ENCODE measurements around the gene SRGAP2C. TPM values are rescaled to one million over a fixed set of nuclear protein-coding genes. Genes with fewer than 3 reads are reported as not detected.
"Not testable (repeated sequence)": the region's sequence is repeated elsewhere in the genome, so short reads cannot be mapped to it uniquely, and the experiment has no call there.

SRGAP2C gene
- polyA plus RNA-seq, 1 experiment: 9.4 TPM

DNA sequence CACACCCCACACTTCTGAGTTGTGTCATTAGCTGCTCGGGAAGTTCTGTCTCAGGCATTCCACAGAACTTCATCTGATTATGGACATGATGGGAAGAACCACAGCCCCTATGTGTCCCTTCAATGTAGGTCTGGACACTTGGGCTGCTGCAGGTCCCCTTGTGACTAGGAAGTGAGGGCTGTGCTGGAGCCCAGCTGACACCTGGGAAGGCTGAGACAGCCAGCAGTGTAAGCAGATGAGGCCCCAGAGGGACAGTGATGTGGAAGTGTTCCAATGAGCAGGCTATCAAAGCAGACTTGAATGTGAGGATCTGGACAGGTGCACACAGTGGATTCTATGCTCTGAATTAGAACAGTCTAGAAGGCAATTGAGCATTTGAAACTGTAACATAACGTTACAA is 239.2 kb downstream of the SRGAP2C start:
- H3K27me3 ChIP-seq (ENCODE audit: control insufficient read depth, insufficient read depth, low read length); H3K27ac ChIP-seq (ENCODE audit: low read depth, low read length); POLR2A ChIA-PET; CTCF ChIA-PET; H3K9me3 ChIP-seq (ENCODE audit: control insufficient read depth, insufficient read depth, low read length); DNase-seq (ENCODE audit: low read depth, low spot score); H3K4me3 ChIP-seq (ENCODE audit: low read depth, low read length): not testable (repeated sequence)

DNA sequence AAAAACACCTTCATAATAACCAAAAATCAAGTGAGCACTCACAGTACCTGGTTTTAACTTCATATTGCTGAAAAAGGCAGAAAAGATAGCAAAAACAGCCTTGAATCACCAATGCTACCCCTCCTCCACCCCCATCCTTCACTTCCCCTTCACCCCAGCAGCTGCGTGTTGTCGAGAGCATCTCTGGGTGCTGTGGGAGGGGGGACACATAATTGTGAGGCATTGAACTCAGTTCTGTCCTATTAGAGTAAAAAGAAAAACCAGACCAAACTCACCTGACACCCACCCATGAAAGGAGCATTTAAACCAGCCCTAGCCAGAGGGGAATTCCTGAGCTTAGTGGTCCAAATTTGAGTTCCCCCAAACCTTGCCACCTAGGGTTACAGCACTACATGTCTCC is 248.7 kb downstream of the SRGAP2C start:
- H3K9me3 ChIP-seq (ENCODE audit: control insufficient read depth, insufficient read depth, low read length); H3K27ac ChIP-seq (ENCODE audit: low read depth, low read length); CTCF ChIA-PET; H3K27me3 ChIP-seq (ENCODE audit: control insufficient read depth, insufficient read depth, low read length); H3K4me3 ChIP-seq (ENCODE audit: low read depth, low read length); POLR2A ChIA-PET; DNase-seq (ENCODE audit: low read depth, low spot score): not testable (repeated sequence)

DNA sequence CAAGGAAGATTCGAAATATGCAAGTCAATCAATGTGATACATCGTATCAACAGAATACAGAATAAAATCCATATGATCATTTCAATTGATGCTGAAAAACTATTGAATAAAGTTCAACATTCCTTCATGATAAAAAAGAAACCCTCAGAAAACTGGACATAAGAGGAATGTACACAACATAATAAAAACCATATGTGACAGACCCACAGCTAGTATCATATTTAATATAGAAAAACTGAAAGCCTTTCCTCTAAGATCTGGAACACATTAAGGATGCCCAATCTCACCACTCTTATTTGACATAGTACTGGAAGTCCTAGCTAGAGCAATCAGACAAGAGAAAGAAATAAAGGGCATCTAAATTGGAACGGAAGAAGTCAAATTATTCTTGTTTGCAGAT is 254.1 kb downstream of the SRGAP2C start:
- DNase-seq (ENCODE audit: low read depth, low spot score); H3K9me3 ChIP-seq (ENCODE audit: control insufficient read depth, insufficient read depth, low read length); H3K27ac ChIP-seq (ENCODE audit: low read depth, low read length); H3K27me3 ChIP-seq (ENCODE audit: control insufficient read depth, insufficient read depth, low read length); CTCF ChIA-PET; H3K4me3 ChIP-seq (ENCODE audit: low read depth, low read length); POLR2A ChIA-PET: not testable (repeated sequence)

DNA sequence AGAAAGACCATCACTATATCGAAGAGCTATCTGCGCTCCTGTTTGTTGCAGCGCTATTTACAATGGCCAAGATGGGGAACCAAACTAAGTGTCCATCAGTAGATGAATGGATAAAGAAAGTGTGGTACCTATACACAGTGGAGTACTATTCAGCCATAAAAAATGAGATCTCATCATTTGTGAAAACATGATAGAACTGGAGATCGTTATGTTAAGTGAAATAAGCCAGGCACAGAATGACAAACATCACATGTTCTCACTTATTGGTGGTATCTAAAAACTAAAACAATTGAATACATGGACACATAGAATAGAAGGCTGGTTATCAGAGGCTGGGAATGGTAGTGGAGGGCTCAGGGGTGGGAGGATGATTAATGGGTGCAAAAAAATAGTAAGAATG is 256.2 kb downstream of the SRGAP2C start:
- Histone ChIP-seq H3K4me3 (ENCODE audit: low read depth, low read length) (no peak overlapping the region), H3K27me3 (ENCODE audit: control insufficient read depth, insufficient read depth, low read length) (no peaks in the 10 kb centered on the region), H3K9me3 (ENCODE audit: control insufficient read depth, insufficient read depth, low read length) (no peaks in the 10 kb centered on the region), H3K27ac (ENCODE audit: low read depth, low read length) (no peak overlapping the region)
- POLR2A ChIA-PET: no interaction called here
- TF ChIP-seq, protein P1, sequence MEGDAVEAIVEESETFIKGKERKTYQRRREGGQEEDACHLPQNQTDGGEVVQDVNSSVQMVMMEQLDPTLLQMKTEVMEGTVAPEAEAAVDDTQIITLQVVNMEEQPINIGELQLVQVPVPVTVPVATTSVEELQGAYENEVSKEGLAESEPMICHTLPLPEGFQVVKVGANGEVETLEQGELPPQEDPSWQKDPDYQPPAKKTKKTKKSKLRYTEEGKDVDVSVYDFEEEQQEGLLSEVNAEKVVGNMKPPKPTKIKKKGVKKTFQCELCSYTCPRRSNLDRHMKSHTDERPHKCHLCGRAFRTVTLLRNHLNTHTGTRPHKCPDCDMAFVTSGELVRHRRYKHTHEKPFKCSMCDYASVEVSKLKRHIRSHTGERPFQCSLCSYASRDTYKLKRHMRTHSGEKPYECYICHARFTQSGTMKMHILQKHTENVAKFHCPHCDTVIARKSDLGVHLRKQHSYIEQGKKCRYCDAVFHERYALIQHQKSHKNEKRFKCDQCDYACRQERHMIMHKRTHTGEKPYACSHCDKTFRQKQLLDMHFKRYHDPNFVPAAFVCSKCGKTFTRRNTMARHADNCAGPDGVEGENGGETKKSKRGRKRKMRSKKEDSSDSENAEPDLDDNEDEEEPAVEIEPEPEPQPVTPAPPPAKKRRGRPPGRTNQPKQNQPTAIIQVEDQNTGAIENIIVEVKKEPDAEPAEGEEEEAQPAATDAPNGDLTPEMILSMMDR (IDR thresholded peaks at IDR 0.05; ENCODE audit: low read depth, low read length): no peak
- DNase-seq (ENCODE audit: low read depth, low spot score): no peak
- CTCF ChIA-PET: no interaction called here

Small RNA genes within 50 kb of the gene (small RNA-seq; reads per million reads assigned to genes)
- gene AC243994.1 (ENCODE audit: insufficient read length, low read depth): not detected

Other genes with a start within 250 kb of the SRGAP2C start
- gene FAM72B, start 635 bp upstream of the SRGAP2C start, polyA plus RNA-seq (2011; rRNA removed): 1.8 and 3.5 TPM in 2 replicates